Natural killer cell (primary cell): ENCODE measurements around the gene CLDND2. TPM values are rescaled to one million over a fixed set of nuclear protein-coding genes. Genes with fewer than 3 reads are reported as not detected.

Experiments used
- ATAC-seq, 3 donors: fragments of 150-1000 bp in 2 of 3; fragments of 200-7000 bp in 1 of 3; cut with Tn5 transposase; 1 replicate in 1 of 3; 2 replicates in 2 of 3; pipeline ENCODE4 v1.10.0; 2021; ENCODE audit warnings: mild to moderate bottlenecking in 2 of 3, moderate library complexity in 2 of 3
- DNase-seq, 2 donors: peaks; one replicate each; pipeline versions ENCODE4 v3.0.0 to v3.0.0-alpha.2; 2013 to 2021; ENCODE audit warnings: mixed read lengths in 1 of 2
- H3K27ac ChIP-seq: one replicate; pipeline ENCODE4 v1.5.1; 2013; ENCODE audit warnings: mild to moderate bottlenecking, low read length
- H3K27me3 ChIP-seq: one replicate; pipeline ENCODE4 v1.6.1; 2013; ENCODE audit warnings: low read length; ENCODE audit not compliant: control insufficient read depth, insufficient read depth
- H3K36me3 ChIP-seq: one replicate; pipeline ENCODE4 v1.6.1; 2013; ENCODE audit warnings: low read length; ENCODE audit not compliant: control insufficient read depth, insufficient read depth
- H3K4me1 ChIP-seq: one replicate; pipeline ENCODE4 v1.6.1; 2013; ENCODE audit warnings: low read length; ENCODE audit not compliant: control insufficient read depth, insufficient read depth
- H3K4me3 ChIP-seq: one replicate; pipeline ENCODE4 v1.5.1; 2013; ENCODE audit warnings: low read length
- H3K9me3 ChIP-seq: one replicate; pipeline ENCODE4 v1.6.1; 2013; ENCODE audit warnings: low read length; ENCODE audit not compliant: control insufficient read depth, insufficient read depth
- H3K27ac Mint-ChIP-seq, 2 donors: one replicate each; pipeline ENCODE4 v1.8.0; 2022; ENCODE audit warnings: mild to moderate bottlenecking in 2 of 2, mixed read lengths in 2 of 2, moderate library complexity in 1 of 2
- H3K27me3 Mint-ChIP-seq, 2 donors: one replicate each; pipeline ENCODE4 v1.8.0; 2022; ENCODE audit warnings: low read depth in 2 of 2, mixed read lengths in 2 of 2
- H3K36me3 Mint-ChIP-seq: one replicate; pipeline ENCODE4 v1.8.0; 2022; ENCODE audit warnings: mixed read lengths
- H3K4me1 Mint-ChIP-seq, 2 donors: one replicate each; pipeline ENCODE4 v1.8.0; 2022; ENCODE audit warnings: mixed read lengths in 2 of 2
- H3K4me3 Mint-ChIP-seq: one replicate; pipeline ENCODE4 v1.8.0; 2022; ENCODE audit warnings: mild to moderate bottlenecking, moderate library complexity, mixed read lengths
- H3K9me3 Mint-ChIP-seq, 2 donors: one replicate each; pipeline ENCODE4 v1.8.0; 2022; ENCODE audit warnings: mixed read lengths in 2 of 2
- CTCF ChIP-seq: fragments of 200-600 bp; IDR thresholded peaks from one replicate; pipeline ENCODE4 v1.8.0; 2022; ENCODE audit warnings: antibody characterized with exemption
- WGBS: methylation state at CpG from one replicate; pipeline ENCODE4 v1.1.7; 2013; ENCODE audit warnings: missing lambda C conversion rate; ENCODE audit not compliant: insufficient coverage; 5-methylcytosine and 5-hydroxymethylcytosine counted together
- intact Hi-C: fragments of 100-400 bp; cut with micrococcal nuclease; formaldehyde crosslinking; loops from one replicate; pipeline ENCODE4 v1.14.2; 2022
- total RNA-seq, 4 donors: library from RNA; stranded (reverse); fragments of 120-200 nt in 1 of 4; gene quantifications; one replicate each; pipeline versions ENCODE4 v1.2.3 to v1.2.4, GENCODE V29; 2013 to 2022

Gene CLDND2
- total RNA-seq, 3 donors from 2014 or later (not counting 1 experiment from before 2014, with no cell fraction given): 72.8 to 83.2 (median 75.3) TPM

DNA sequence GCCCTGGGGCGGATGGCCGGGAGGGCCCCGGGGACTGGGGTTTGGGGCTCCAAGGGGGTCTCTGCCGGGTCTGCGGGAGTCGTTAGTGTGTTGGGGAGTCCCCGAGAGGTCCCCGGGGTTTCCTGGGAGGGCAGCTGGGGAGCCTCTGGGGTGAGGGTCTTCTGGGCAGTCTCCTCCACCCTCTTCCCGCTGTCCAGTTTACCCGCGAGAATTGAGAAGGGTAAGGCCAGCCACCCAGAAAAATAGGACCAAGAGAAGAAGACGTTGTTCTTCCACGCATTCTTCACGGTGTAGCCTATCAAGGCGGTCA lies 1.6 kb downstream of the CLDND2 start:
- Mint-ChIP-seq H3K4me3 (peak overlapping the region; percentile 98), H3K27me3 (no peaks in the 10 kb centered on the region), H3K9me3 (no peaks in the 10 kb centered on the region), H3K36me3 (peaks cover 18% of the 10 kb centered on the region), H3K4me1 (peaks cover 53 to 82% of the 10 kb centered on the region in 2 donors), H3K27ac (peak overlapping the region; percentile 88 to 94)
- Histone ChIP-seq H3K27ac (peak overlapping the region; percentile 88), H3K4me3 (peak overlapping the region; percentile 95), H3K4me1 (peaks cover 82% of the 10 kb centered on the region), H3K36me3 (peaks cover 7% of the 10 kb centered on the region), H3K9me3 (no peaks in the 10 kb centered on the region), H3K27me3 (no peaks in the 10 kb centered on the region)
- WGBS: 0% methylated on average over 15 of the region's 15 CpGs
- no peak for DNase-seq
- ATAC-seq: no peak
- no peak for TF ChIP-seq CTCF
- intact Hi-C loops: loop anchor here (1.0 to 5.0 kb wide), 3 partner anchors 28 to 235 kb away; no protein-coding TSS in a partner anchor

GRCh38 chr19:51366389-51367254 lies 2.2 kb downstream of the CLDND2 start:
- Mint-ChIP-seq H3K9me3 (no peaks in the 10 kb centered on the region), H3K4me1 (peaks cover 53 to 87% of the 10 kb centered on the region in 2 donors), H3K27ac (peak overlapping the region; percentile 88 to 94), H3K36me3 (peaks cover 18% of the 10 kb centered on the region), H3K4me3 (peak overlapping the region; percentile 98), H3K27me3 (no peaks in the 10 kb centered on the region)
- Histone ChIP-seq H3K9me3 (no peaks in the 10 kb centered on the region), H3K36me3 (peaks cover 7% of the 10 kb centered on the region), H3K4me1 (peaks cover 78% of the 10 kb centered on the region), H3K27me3 (no peaks in the 10 kb centered on the region), H3K4me3 (peak overlapping the region; percentile 95), H3K27ac (peak overlapping the region; percentile 88)
- DNase-seq (peak; percentile 78 to 94), ATAC-seq (peak; percentile 38 to 52 (median 39))
- intact Hi-C loops: loop anchor here (1.0 to 5.0 kb wide), 3 partner anchors 28 to 234 kb away; no protein-coding TSS in a partner anchor
- WGBS: under 1% methylated on average over 52 of the region's 54 CpGs
- no peak for TF ChIP-seq CTCF

DNA sequence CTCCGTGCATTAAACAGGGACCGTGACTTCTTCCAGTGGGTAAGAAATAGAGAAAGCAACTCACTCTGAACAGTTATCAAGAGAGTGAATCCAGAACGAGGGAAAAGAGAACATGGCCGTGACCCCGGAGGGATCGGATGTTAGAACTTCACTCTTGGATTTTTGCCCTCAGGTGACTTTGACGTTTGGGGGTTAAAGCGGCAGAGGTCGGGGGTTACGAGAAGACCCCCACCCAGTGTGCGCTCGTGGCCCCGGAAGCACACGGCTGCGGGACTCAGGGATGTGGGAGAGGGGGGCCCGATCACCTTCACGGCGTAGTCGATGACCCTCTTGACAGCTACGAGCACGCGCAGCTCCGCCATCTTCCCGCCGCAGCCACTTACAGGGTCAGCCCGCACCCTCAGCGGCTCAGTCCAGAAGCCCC lies 2.8 kb downstream of the CLDND2 start, which contains the start of gene ETFB:
ETFB (minus strand) TSS at position 424 of the 424 bp plus-strand sequence; CDS start at position 362, 62 bp downstream.
- Histone ChIP-seq H3K27ac (peak within 1 kb of the TSS; percentile 88), H3K4me1 (peaks cover 71% of the 10 kb centered on the region), H3K9me3 (no peaks in the 10 kb centered on the region), H3K36me3 (peaks cover 2% of the 10 kb centered on the region), H3K27me3 (no peaks in the 10 kb centered on the region), H3K4me3 (peak within 1 kb of the TSS; percentile 95)
- Mint-ChIP-seq H3K9me3 (no peaks in the 10 kb centered on the region), H3K4me1 (peaks cover 48 to 82% of the 10 kb centered on the region in 2 donors), H3K27me3 (no peaks in the 10 kb centered on the region), H3K27ac (peak within 1 kb of the TSS; percentile 88 to 94), H3K36me3 (peaks cover 12% of the 10 kb centered on the region), H3K4me3 (peak within 1 kb of the TSS; percentile 98)
- no peak for ATAC-seq
- TF ChIP-seq CTCF: no peak
- intact Hi-C loops: loop anchor here (2.0 to 5.0 kb wide), 2 partner anchors 27 to 234 kb away; no protein-coding TSS in a partner anchor
- no peak for DNase-seq
- under 1% methylated on average over 27 of the region's 27 CpGs for WGBS
